ENCODE measurements around the gene FOXS1.

DNA sequence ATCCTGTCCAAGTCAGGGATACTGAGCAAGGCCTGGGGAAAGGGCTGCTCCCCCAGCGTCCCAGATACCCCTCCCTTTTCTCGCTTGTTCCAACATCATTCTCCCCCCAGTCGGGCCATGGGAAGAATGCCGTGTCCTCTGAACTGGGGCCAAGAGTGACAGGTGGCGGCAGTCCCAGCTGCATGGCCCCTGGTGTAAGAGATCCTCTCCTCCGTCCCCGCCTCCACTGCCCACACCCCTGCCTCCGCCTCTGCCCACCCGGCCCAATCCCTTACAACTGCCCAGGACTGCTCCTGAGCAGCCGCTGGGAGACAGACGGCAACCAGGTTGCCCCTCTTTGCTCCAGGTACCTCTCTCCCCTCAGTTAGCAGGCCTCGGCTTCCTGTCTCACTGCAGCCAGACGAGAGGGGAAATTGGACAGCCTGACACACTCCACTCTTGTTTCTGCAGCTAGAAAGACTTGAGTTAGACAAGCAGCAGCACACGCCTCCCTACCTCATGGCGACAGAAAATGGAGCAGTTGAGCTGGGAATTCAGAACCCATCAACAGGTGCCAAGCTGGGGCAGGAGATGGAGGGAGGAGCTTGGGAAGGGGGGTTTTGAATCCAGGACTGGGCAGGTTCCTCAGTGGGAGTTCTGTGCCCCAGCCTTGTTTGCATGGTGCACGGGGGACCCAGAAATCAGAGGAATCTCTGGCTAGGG lies 26.2 kb downstream of the FOXS1 start, which contains the start of gene MYLK2:
- TF ChIP-seq, protein P1, sequence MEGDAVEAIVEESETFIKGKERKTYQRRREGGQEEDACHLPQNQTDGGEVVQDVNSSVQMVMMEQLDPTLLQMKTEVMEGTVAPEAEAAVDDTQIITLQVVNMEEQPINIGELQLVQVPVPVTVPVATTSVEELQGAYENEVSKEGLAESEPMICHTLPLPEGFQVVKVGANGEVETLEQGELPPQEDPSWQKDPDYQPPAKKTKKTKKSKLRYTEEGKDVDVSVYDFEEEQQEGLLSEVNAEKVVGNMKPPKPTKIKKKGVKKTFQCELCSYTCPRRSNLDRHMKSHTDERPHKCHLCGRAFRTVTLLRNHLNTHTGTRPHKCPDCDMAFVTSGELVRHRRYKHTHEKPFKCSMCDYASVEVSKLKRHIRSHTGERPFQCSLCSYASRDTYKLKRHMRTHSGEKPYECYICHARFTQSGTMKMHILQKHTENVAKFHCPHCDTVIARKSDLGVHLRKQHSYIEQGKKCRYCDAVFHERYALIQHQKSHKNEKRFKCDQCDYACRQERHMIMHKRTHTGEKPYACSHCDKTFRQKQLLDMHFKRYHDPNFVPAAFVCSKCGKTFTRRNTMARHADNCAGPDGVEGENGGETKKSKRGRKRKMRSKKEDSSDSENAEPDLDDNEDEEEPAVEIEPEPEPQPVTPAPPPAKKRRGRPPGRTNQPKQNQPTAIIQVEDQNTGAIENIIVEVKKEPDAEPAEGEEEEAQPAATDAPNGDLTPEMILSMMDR (IDR thresholded peaks at IDR 0.05) = no peak
- TF ChIP-seq EP300 (IDR thresholded peaks at IDR 0.05) (no peak), POLR2A (IDR thresholded peaks at IDR 0.05) (no peak)
